Psoas muscle (tissue), 8 donors: Measurements from ENCODE around the gene MUC3A. TPM values are rescaled to one million over a fixed set of nuclear protein-coding genes. Genes with fewer than 3 reads are reported as not detected.

Source experiments
- ATAC-seq, 4 donors: fragments of 200-7000 bp; cut with Tn5 transposase; one replicate each; pipeline ENCODE4 v1.9.1; 2020; ENCODE audit warnings: moderate library complexity in 3 of 4, mild to moderate bottlenecking in 2 of 4
- DNase-seq, 2 donors: peaks; one replicate each; pipeline ENCODE4 v3.0.0-alpha.2; 2020
- H3K27ac ChIP-seq: fragments of 200-600 bp; one replicate; pipeline ENCODE4 v1.8.0; 2022
- H3K27me3 ChIP-seq, 3 donors: fragments of 200-600 bp in 1 of 3; one replicate each; pipeline versions ENCODE4 v1.6.1 to v1.8.0; 2013 to 2022; ENCODE audit warnings: low read length in 2 of 3, mild to moderate bottlenecking in 2 of 3, moderate library complexity in 1 of 3; ENCODE audit not compliant: insufficient read depth in 3 of 3
- H3K36me3 ChIP-seq, 2 donors: fragments of 200-600 bp in 1 of 2; one replicate each; pipeline versions ENCODE4 v1.6.1 to v1.8.0; 2013 to 2022; ENCODE audit warnings: low read depth in 1 of 2, mild to moderate bottlenecking in 1 of 2, moderate library complexity in 1 of 2; ENCODE audit not compliant: insufficient read depth in 1 of 2
- H3K4me1 ChIP-seq: fragments of 200-600 bp; one replicate; pipeline ENCODE4 v1.8.0; 2022
- H3K4me3 ChIP-seq: fragments of 200-600 bp; one replicate; pipeline ENCODE4 v1.8.0; 2022; ENCODE audit warnings: mild to moderate bottlenecking
- H3K9me3 ChIP-seq: fragments of 200-600 bp; one replicate; pipeline ENCODE4 v1.8.0; 2022
- CTCF ChIP-seq: fragments of 200-600 bp; IDR thresholded peaks from one replicate; pipeline ENCODE4 v1.8.0; 2022; ENCODE audit warnings: antibody characterized with exemption
- WGBS, 3 donors: extraction: QIAGEN DNeasy Blood & Tissue Kit; methylation state at CpG; one replicate each; pipeline versions ENCODE4 v1.1.6 to v1.1.7; 2013; 5-methylcytosine and 5-hydroxymethylcytosine counted together
- intact Hi-C, 2 donors: fragments of 100-400 bp; cut with DNase I; formaldehyde crosslinking; loops; one replicate each; pipeline versions ENCODE4 v1.11.0 to v1.14.2; 2022
- polyA plus RNA-seq, 3 donors: library from polyadenylated mRNA; stranded (reverse); fragments of 200-250 nt; gene quantifications; one replicate each; pipeline ENCODE4 v1.2.3, GENCODE V29; 2013
- total RNA-seq, 4 donors: library from RNA; stranded (reverse); fragmentation: NEBNext Ultra II Directional in 2 of 4; extraction: Animal tissue kit (Norgen Biotek cat#: 25700) in 2 of 4; gene quantifications; one replicate each; pipeline versions ENCODE4 v1.2.1 to v1.2.4, GENCODE V29; 2021 to 2023
- donor health status: healthy with polysubstance abuse.
- donor health status: DM: no; HTN: no; CAD: no; lungs with moderate emphysema.
- donor health status: Bipolar disorder and iron deficiency.
- donor health status: healthy.
- donor health status: DM: yes; HTN: yes; CAD: no.
- donor health status: DM: no; HTN: no; CAD: no.
- donor health status: DM: no; HTN: no; CAD: no.
- donor health status: DM: yes; HTN: yes; CAD: no.

MUC3A gene
- total and polyA plus RNA-seq, 7 donors, result 0.10 to 0.79 (median 0.30) TPM

GRCh38 chr7:100968031-100968430, 18.7 kb downstream of the MUC3A start:
- 6 to 10% (median 8%) methylated on average over 5 to 6 of the region's 6 CpGs for WGBS, 3 donors
- H3K9me3 ChIP-seq, result no peaks in the 10 kb centered on the region
- intact Hi-C loops, result loop anchor here in 1 of 2 donors (5.0 kb wide), 1 partner anchor 89 kb away; no protein-coding TSS in a partner anchor

GRCh38 chr7:100968650-100969049, 19.3 kb downstream of the MUC3A start:
- Histone ChIP-seq H3K4me1 (peaks cover 7% of the 10 kb centered on the region), H3K27me3 (peaks cover 0 to 75% (median 17%) of the 10 kb centered on the region in 3 donors), H3K9me3 (no peaks in the 10 kb centered on the region), H3K4me3 (no peak overlapping the region), H3K36me3 (no peaks in the 10 kb centered on the region), H3K27ac (no peak overlapping the region)
- intact Hi-C loops, result loop anchor here in 1 of 2 donors (5.0 kb wide), 1 partner anchor 89 kb away; no protein-coding TSS in a partner anchor
- 8 to 11% (median 9%) methylated on average over 3 of the region's 3 CpGs for WGBS, 3 donors
- DNase-seq (no peak), ATAC-seq (no peak)
- no peak for TF ChIP-seq CTCF

More at GRCh38 chr7:100968031-100968430, 18.7 kb downstream of the MUC3A start:
- no peak for TF ChIP-seq CTCF
- Histone ChIP-seq H3K4me3 (no peak overlapping the region), H3K36me3 (no peaks in the 10 kb centered on the region), H3K27ac (no peak overlapping the region), H3K4me1 (peaks cover 7% of the 10 kb centered on the region), H3K27me3 (peaks cover 0 to 77% (median 17%) of the 10 kb centered on the region in 3 donors)
- ATAC-seq (no peak), DNase-seq (no peak)

- intact Hi-C loops, result loop anchor here in 1 of 2 donors (5.0 kb wide), 1 partner anchor 88 kb away; no protein-coding TSS in a partner anchor
- no peak for TF ChIP-seq CTCF
- peaks cover 7% of the 10 kb centered on the region for H3K4me1 ChIP-seq
- no peaks in the 10 kb centered on the region for H3K9me3 ChIP-seq
- H3K27ac ChIP-seq, result no peak within 1 kb of the TSS
- WGBS, 3 donors, result 47 to 56% (median 52%) methylated on average over 12 of the region's 12 CpGs
- peaks cover 0 to 70% (median 17%) of the 10 kb centered on the region in 3 donors for H3K27me3 ChIP-seq
- ATAC-seq (no peak), DNase-seq (no peak)
- no peaks in the 10 kb centered on the region for H3K36me3 ChIP-seq
- H3K4me3 ChIP-seq, result no peak within 1 kb of the TSS
Observed at GRCh38 chr7:100969066-100969615, 19.8 kb downstream of the MUC3A start, which contains the start of gene MUC12. MUC12 (plus strand) TSS chr7:100969565; CDS start chr7:100969623, 58 bp downstream.

- H3K9me3 ChIP-seq, result no peaks in the 10 kb centered on the region
- peaks cover 0 to 55% (median 13%) of the 10 kb centered on the region in 3 donors for H3K27me3 ChIP-seq
- no peak overlapping the region for H3K27ac ChIP-seq
- ATAC-seq, result no peak
- DNase-seq, result no peak
- WGBS, 3 donors, result 47 to 50% (median 47%) methylated on average over 14 of the region's 14 CpGs
- no peaks in the 10 kb centered on the region for H3K36me3 ChIP-seq
- intact Hi-C loops, result no loop called here
- H3K4me1 ChIP-seq, result peaks cover 3% of the 10 kb centered on the region
- TF ChIP-seq CTCF, result no peak
- H3K4me3 ChIP-seq, result no peak overlapping the region
Observed at GRCh38 chr7:100971111-100972001, 22.0 kb downstream of the MUC3A start.
